Measurements from ENCODE around the gene RCSD1.
A peak's percentile ranks its signal among the peaks of the same experiment; 100 is the strongest.

The RCSD1 gene

GRCh38 chr1:167669209-167670124 lies 39.4 kb downstream of the RCSD1 start:
- DNase-seq (ENCODE audit: low read depth), result no peak

GRCh38 chr1:167670563-167670962 lies 40.5 kb downstream of the RCSD1 start:
- DNase-seq (ENCODE audit: low read depth), result no peak

DNA sequence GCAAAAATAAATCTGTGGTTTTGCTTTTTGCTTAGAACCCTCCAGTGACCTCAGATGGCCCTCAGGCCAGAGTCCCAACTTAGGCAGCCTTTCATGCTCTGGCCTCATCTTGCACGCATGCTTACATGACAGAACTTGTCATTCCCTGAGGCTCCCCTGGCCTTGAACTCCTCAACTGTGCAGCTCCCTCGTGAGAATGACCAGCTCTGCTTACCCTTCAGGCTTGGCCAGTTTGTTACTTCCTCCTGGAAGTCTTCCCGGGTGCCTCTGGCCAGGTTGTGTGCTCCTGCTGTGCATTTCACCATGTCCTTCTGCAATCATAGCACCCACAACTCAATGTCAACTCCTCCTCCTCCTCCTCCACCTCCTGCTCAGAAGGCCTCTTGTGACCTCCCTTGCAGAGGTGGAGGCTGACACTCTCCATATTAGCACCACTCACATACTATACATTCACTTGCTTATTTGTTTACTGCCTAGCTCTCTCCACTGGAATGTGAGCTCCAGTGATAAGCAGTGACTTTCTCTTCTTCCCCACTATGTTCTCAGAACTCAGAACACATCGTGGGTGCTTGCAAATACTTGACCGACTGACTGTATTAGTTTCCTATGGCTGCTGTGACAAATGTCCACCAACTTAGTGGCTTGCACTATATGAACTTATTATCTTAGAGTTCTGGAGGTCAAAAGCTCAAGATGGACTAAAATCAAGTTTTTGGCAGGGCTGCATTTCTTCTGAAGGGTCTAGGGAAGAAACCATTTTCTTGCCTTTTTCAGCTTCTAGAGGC lies 41.9 kb downstream of the RCSD1 start:
- DNase-seq (ENCODE audit: low read depth), result no peak

GRCh38 chr1:167672831-167673230 lies 42.8 kb downstream of the RCSD1 start:
- DNase-seq (ENCODE audit: low read depth), result no peak

- DNase-seq (ENCODE audit: low read depth), result no peak
Measured at GRCh38 chr1:167673265-167673664, 43.2 kb downstream of the RCSD1 start.

GRCh38 chr1:167674156-167674555 lies 44.1 kb downstream of the RCSD1 start:
- DNase-seq (ENCODE audit: low read depth), result no peak

- DNase-seq (ENCODE audit: low read depth), result no peak
Measured at GRCh38 chr1:167675440-167675839, 45.4 kb downstream of the RCSD1 start.

GRCh38 chr1:167676205-167676915 lies 46.3 kb downstream of the RCSD1 start:
- DNase-seq (ENCODE audit: low read depth), result no peak

- no peak for DNase-seq (ENCODE audit: low read depth)
Measured at GRCh38 chr1:167676916-167677848, 47.1 kb downstream of the RCSD1 start.

GRCh38 chr1:167678422-167678821 lies 48.4 kb downstream of the RCSD1 start:
- DNase-seq (ENCODE audit: low read depth), result no peak

DNA sequence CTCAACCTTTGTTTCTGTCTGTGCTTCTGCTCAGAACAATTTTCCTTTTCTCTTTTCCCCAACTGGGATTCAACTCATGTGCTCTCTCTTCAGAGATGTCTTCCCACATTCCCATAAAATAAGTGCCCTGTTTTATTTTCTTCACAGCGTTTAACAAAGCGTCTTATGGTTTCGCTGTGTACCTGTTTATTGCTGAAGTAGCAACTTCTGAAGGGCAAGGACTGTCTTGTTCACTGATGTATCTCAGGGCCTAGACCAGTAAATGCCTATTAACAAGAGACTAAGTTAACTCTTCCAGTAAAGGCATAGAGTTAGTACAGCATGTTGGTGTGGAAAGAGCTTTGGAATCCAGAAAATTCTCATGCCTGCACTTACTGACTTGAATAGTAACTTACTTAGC lies 48.8 kb downstream of the RCSD1 start:
- DNase-seq (ENCODE audit: low read depth), result no peak

DNA sequence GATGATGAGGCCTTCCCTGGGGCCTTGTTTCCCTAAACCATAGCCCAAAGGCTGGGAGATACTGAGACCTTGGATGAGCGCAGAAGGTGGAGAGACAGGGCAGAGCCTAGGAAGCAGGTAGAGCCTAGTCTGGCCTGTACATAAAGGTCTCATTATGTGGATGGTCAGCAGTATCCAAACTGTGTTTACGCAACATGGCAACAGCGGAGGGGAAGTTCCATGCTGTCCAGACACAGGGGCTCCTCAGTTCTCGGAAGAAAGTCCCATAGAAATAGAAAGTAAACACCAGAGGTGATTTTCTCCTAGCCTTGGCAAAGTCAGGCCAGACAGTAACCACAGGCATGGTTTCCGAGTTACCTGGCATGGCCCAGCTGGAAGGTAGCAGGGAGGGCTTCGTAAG lies 49.7 kb downstream of the RCSD1 start:
- no peak for DNase-seq (ENCODE audit: low read depth)

DNA sequence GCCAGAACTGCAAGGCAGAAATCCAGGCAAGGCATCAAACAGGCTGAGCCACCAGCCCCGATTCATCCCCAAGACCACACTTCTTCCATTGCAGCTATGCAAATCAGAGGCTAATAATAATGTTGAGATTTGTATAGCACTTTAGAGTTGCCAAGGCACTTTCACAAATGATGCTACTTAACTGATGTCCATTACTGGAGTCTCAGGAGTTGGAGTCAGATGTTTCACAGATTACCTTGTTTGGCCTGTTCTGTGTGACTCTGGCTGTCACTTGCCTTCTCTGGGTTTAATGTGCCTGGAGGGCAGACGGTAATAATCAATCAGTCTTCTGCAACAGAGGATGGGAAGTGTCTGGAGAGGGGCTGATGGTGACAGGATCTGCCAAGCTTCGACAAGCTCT lies 51.0 kb downstream of the RCSD1 start:
- DNase-seq (ENCODE audit: low read depth), result no peak

GRCh38 chr1:167681451-167682098 lies 51.5 kb downstream of the RCSD1 start:
- DNase-seq (ENCODE audit: low read depth), result no peak

DNA sequence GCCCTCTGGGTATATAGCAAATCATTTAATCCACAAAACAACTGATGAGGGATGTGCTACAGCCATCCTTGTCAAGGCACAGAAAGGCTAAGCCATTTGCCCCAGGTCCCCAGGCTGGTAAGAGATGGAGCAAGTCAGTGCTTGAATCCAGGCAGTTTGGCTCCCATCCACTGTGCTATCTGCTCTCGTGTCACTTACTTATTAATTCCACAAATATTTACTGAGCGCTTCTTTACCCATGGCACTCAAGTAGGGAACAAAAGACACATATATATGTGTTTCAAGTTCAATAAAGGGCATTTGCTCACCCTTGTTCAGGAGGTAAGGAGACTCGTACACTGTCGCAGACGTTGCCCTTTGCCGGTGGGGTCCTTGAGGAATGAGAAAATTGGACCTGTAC lies 53.2 kb downstream of the RCSD1 start:
- DNase-seq (ENCODE audit: low read depth), result no peak

DNA sequence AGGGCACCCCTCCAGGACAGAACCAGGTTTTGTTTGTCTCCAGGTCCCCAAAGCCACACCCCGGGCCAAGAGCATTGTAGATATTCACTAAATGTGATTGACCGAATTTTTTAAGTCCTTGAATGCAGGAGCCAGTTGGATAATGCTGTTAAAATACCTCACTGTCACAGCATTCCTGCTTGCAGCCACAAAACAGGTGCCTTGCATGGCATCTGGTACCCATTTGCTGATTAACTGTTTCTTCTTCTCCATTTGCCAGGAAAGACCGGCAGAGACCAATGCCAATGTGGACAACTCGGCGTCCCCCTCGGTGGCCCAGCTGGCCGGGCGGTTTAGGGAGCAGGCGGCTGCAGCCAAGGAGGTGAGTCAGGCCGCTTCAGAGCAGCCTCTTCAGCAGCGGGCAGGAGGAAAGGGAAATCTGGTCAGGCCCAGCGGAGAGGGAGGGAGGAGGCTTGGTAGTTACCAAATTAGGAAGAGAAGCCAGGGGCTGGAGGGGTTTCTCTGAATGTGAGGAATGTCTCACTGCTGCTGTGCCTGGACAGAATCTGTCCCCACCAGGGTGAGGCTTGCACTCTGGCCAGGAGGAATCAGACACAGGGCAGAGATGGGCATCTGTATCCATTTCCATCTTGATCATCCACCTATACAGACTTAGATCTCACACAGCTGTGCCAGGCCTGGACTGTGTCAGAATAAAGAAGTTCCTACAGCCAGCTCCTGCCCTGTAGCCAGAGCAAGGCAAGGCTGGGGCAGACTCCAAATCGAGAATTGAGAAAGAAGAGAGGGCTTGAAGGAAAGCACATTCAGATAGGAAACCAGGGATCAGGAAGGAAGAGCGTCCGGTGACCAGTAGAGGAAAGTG lies 53.8 kb downstream of the RCSD1 start:
- DNase-seq (ENCODE audit: low read depth), result peak; percentile 42

- DNase-seq (ENCODE audit: low read depth), result no peak
Measured at GRCh38 chr1:167685844-167686243, 55.8 kb downstream of the RCSD1 start.

DNA sequence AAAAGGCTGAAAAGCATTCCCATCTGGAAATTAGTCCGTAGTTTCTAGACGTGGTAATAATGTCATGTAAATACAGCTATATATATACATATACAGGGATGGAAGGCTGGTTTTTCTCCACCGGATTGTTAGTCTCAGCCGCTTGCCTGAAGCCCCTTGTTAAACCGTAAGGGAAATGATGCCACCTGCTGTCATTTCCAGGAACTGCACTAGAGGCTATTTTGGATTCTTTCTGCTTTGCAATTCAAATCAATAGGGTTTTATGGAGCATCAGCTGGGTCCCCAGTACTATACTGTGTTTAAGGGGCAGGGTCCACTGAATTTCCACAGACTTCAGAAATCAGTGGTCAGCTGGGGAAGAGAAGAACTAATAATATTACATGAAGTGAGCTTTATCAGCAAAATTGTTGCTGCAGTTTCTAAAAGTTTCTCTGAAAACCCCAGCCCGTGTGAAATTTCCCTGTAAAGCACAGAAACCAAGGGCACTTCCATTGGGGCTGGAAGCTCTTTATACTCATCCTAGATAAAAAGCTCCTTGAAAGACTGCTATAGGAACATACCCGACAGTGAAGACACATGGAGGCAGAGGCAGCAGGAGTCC lies 58.0 kb downstream of the RCSD1 start:
- peak; percentile 84 for DNase-seq (ENCODE audit: low read depth)

GRCh38 chr1:167689567-167689920 lies 59.5 kb downstream of the RCSD1 start:
- peak; percentile 83 for DNase-seq (ENCODE audit: low read depth)

DNA sequence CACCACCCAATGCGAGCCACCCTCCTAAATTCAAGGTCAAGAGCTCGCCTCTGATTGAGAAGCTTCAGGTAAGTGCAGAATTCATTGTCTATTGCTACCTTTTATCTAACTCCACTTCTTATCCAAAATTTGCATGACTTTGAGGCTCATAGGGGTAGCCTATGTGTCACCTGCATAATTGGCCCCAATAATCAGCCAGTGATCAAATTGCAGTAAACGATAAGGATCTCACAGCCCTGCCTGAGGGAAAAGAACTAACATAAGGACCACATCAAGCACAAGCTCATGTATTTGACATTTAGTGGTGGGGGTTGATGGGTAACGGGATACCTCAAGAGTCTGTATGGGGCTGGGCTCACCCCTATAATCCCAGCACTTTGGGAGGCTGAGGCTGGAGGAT lies 60.0 kb downstream of the RCSD1 start:
- DNase-seq (ENCODE audit: low read depth), result no peak

Measured in ELR (cell line).